Measurements from ENCODE around the gene PLD1.

The PLD1 gene

DNA sequence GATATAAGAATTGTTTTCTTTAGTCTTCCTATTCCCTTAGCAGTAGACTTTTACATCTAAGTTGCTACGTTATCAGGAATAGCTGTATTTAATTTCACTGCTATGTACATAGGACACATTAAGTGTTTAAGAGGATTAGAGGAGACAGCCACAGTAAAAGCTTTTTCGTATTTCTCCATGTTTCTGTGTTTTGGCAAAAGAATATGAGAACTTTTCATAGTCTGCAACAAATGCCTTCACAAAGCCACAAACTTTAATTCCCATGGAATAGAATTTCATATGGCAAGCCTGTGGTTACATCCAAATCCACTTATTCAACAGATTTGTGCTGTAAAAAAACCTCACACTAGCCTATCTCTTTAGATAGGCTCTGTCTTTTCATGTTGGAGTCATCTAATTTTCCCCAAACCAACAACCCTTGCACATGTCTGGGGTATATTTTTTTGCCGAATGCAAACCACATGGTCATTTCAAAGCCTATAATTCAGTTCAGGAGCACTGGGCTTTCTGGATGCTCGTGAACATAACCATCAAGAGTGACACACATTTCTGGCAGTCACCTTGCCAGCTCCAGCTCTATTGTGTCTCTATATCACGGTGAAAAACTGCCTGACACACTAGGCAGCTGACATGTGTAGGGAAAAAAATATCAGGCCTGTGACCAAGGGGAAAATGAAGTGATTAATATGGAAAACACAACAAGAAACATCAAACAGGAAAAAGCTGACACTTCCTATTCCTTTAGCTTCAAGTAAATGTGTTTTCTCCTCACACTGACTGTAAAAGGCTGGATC lies 19.2 kb downstream of the PLD1 start:
- DNase-seq, result no peak

DNA sequence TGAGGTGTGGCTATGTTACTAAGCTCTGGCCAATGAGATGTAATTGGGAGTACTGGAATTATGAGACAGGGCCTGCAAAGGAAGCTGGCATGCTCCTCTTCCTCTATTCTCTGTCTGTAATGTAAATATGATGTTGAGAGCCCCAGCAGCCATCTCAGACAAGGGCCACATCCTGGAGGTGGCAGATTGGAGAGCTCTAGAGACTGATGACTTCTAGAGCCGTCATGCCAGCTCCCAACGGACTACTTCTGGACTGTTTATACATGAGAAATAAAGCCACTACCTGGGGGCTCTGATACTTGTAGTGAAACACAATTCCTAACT lies 19.7 kb downstream of the PLD1 start:
- peak; percentile 76 for DNase-seq

DNA sequence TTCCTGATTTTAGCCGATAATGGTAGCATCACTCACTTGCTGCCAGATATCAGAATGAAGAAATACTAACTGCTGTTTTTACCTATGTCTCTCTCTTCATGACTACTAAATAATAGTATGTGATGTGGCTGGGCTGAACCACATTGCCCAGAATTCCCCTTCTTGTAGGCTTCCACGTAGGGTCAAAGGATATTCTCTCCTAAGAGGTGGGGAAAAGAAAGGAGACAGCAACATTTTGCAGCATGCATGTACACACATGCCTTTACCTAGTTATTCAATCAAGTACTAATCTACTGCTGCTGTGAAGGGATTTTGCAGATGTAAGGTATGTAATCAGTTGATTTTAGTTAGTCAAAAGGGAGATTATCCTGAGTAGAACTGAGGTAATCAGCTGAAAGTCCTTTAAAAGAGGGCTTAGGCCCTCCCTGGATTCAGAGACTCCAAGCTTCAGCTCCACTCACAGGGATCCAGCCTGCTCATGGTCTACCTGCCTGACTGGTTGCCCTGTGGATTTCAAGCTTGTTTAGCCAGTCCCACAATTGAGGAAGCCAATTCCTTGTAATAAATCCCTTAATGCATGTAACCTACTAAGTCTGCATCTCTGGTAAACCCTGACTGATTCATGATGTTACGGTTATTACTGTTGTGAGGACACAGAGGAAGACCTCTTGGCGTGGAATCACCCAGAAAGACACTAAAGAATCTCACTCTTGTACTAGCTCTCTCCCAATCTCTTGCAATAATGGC lies 20.4 kb downstream of the PLD1 start:
- DNase-seq, result no peak

DNA sequence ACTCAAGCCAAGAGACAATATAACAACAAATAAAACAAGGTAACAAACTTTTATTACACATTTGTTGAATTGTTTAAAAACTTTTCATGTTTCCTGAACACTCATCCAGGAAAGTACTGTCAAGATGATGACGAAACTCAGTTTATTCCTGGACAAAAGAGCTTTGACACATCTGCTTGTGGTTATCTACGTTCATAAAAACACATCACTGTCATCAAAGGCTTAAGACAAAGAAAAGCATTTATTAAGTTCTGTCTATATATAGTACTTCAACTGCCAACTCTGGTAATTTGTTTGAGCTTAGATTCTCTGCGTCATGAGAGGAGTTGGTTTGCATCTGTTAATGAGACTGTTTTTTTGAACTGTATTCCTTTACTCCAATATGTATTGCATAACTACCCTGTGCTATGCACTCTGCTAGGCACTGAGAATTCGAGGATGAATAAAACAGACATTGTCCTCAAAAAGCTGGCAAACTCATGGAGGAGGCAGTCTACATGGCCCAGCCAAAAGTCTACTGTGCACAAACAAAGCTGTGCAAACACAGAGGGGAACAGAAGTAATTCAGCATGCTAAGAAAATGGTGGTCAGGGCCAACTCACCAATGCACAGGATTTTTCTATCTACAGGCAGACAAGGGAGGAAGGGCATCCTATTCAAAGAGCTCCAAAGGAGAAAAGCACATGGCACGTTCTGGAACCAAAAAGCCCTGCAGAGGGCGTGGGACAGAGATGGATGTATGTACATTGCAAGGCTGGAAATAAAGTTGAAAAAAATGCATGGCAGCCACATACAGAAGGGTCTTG lies 21.5 kb downstream of the PLD1 start:
- peak; percentile 40 for DNase-seq

DNA sequence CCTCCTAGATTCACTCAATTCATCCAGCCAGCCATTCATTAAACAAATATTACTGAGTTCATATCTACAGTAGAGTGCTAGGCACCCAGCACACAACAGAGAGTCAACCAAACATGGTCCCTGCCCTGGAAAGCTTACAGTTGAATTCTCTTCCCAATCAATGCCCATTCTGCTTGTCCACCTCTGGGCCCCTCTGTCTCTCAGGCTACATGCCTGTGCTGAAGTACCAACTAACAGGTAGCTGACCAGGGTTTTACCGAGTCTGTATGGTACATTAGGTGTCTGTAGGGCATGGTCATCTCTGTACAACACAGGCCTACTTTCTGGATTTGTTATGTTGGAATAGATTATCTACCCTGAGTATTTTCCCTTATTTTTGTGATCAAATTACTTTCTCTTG lies 23.3 kb downstream of the PLD1 start:
- DNase-seq, result no peak

DNA sequence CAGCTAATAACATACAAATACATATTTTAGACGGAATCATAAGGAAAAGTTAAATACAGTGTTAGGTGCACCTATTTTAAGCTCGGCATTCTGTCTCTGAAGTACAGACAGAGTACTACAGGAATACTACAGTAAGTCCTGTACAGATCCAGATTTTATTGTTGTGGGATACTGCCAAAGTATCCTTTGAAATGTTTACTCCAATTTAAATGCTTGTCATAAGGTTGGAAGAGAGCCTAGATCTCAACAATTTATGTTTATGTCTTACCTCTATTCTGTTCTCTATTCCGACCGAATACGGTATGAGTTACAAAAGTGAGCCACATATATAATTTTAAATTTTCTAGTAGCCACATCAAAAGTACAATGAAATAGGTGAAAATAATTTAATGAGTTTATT lies 25.3 kb downstream of the PLD1 start:
- DNase-seq, result no peak

DNA sequence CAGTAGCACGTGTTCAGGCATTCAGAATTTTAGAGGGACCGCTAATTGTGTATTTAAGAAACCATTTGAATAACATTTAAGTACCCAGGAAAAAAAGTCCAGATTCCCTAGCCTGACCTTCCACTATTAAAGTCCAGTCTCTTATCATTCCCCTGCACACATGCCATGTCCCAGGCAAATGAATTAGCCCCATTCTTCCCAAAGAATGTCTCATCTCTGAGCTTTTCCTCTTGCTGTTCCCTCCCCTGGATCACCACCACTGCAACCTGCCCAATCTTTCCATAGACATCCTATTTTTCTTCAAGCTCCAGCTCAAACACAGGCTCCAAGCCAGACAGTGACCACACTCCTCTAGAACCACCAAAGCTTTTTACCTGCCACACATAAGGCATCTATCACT lies 25.9 kb downstream of the PLD1 start:
- DNase-seq, result no peak

DNA sequence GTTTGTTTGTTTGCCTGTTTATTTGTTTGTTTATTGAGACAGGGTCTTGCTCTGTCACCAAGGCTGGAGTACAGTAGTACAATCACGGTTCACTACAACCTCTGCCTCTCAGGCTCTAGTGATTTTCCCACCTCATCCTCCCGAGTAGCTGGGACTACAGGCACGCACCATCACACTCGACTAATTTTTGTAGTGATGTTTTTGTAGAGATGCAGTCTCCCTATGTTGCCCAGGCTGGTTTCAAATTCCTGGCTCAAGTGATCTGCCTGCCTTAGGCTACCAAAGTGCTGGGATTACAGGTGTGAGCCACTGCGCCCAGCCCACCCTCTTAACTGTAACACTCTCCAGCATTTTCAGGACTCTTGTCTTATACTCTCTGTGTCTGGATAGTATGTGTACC lies 26.7 kb downstream of the PLD1 start:
- DNase-seq, result no peak

DNA sequence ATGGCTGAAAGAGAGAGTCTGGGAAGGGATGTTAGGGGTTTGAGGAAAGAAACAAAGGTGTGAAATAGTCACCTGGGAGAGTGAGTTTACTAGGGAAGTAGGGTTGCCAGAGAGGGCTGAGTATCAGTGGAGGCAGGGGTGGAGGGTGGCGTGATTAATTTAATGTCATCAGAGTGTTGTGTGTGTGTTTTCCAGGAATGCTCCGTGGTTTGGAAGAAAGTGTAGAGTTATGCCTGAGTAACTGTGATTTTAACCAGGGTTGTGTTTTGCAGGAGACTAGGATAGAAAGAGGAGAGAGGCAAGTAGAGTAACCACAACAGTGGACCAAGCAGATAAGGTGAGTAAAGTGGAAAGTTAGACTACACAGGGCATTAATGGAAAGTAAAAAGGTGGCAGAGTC lies 27.2 kb downstream of the PLD1 start:
- no peak for DNase-seq

DNA sequence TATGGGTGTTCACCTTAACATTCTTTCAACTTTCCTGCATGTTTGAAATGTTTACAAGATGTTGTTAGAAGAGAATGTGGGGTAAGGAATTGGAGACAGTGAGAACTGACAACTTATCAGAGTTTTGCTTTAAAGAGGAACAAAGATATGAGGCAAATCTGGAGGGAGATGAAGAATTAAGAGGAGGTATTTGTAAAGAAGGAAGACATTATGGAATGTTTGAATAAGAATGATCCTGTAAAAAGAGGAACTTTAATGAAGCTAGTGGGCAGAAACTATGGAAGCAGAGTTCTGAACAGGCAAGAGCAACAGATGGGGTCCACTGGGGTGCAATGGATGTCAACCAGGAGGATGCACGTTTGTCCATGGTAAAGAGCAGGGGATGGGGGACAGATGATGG lies 27.7 kb downstream of the PLD1 start:
- no peak for DNase-seq

DNA sequence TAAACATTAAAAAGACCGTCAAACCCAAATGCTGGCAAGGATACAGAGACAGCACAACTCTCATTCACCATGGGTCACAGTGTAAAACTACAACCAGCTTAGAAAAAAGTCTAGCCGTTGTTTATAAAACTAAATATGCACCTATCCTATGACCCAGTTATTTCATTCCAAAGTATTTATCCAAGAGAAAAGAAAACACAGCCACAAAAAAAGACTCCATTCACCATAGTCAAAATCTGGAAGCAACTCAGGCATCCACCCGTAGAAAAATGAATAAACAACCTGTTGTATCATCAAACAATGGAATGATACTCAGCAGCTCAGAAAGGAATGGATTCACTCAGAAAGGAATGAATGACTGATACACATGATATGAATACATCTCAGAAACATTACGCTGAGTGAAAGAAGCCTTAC lies 28.6 kb downstream of the PLD1 start:
- no peak for DNase-seq

DNA sequence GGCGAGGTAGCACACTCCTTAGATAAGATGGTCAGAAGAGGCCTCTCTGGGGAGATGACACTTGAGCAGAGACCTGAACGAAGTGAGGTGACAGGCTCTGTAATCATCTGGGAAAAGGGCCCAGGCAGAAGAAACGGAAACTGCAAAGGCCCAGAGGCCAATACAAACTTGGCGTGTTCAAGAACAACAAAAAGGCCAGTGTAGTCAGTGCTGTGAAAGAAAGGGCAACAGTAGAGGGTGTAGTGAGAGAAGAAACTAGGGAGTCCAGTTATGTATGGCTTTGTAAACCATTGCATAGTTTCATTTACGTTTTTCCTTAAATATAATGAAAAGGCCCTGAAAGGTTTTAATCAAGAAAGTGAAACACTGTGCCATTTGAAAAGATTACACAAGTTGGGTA lies 31.8 kb downstream of the PLD1 start:
- no peak for DNase-seq

DNA sequence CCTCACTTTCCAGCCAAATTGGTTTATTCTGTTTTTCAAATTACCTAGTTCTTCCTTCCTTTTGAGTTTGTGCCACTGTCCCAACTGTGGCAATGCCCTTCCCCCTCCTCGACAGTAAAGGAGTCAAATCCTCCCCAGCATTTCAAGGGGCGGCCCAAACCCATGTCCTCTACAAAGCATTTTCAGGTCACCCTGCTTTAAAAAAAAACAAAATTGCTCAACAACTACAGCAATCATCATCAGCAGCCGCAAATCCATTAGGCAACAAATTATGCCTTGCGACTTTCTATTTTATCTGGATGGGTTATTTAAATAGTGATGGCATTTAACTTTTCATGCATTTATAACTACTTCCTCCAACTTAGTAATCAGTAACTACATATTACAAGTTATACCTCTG lies 32.7 kb downstream of the PLD1 start:
- DNase-seq, result no peak

DNA sequence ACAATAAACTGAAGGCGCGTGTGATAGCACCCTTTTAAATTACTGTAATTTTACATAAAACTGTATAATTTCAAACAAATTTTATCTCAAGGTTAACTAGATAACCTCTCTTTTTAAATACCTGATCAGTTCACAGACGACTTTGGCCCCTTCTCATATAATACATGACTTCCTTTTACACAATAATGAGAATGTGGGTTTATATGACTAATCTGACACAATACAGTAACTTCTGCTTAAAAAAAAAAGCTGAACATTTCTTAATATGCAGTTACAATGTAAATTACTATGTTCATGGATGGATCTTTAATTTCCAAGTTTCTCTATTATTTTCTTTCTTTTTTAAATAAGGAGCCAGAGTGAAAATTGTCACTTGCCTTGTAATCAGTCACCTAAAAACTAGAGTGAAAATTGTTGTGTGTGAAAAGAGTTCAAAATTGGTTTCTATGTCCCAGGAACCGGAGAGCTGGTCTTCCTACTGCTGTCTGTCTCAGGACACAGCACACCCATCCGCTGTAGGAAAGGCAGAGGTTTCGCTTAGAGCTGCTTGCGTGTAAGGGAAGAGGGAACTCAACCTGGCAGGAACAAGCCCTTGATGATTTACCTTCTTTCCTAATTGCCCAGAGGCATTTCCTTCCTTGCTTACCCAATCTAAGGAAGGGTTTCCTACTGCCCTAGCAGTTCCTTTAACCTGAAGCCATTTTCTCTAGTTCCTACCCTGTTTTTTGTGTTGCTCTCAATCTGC lies 33.3 kb downstream of the PLD1 start:
- DNase-seq, result no peak

DNA sequence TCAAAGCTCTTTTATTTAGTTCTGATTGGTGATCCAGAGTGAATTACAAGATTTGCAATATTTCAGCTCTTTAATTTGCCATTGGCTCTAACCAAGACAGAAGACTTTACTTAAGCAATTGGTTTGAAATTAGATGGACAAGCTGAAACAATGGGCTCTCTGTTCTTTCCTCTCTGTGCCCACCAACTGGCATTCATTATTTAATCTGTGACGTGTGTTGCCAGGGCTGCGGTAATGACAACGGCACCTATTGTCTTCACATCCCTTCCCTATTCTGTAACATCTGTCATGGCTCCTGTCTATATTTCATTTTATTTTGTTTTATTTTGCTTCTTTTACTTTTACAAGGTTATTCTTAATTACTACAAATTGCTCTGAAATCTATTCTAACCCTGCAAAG lies 33.9 kb downstream of the PLD1 start:
- DNase-seq, result no peak

DNA sequence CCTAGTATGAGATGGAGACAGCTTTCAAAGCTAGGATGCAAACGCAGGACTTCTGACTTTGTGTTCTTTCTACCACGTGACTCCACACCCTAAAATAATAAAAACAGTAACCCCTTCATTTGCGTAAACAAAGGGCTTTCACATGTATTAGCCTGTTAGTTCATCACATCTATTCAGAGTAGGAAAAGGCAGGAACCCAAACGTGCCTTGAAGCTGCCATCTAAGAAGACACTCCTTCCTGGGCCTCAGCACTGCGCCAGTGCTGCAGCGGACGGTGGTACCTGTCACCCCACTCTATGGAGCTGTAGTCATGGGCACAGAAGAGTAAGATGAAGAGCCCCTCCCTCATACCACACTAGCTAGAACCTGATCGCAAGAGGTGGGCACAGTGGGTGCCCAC lies 34.3 kb downstream of the PLD1 start:
- DNase-seq, result no peak

DNA sequence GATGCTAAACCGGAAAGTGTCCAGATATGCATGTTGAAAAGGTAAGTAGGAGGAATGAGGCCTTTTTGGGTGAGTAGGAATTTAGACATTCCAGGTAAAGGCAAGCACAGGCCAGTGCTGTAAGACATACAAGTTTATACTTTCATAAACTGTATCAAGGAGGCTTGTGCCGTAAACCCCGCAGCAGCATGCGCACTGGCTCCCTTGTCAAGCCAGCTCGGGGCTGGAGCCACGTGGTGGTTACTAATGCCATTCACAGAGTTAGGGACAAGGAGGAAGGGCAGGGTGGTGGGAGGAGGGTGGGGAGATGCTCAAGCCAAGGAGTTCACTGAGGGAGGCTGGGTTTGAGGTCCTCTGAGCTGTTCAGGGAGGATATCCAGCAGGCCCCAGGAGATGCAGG lies 35.8 kb downstream of the PLD1 start:
- no peak for DNase-seq

DNA sequence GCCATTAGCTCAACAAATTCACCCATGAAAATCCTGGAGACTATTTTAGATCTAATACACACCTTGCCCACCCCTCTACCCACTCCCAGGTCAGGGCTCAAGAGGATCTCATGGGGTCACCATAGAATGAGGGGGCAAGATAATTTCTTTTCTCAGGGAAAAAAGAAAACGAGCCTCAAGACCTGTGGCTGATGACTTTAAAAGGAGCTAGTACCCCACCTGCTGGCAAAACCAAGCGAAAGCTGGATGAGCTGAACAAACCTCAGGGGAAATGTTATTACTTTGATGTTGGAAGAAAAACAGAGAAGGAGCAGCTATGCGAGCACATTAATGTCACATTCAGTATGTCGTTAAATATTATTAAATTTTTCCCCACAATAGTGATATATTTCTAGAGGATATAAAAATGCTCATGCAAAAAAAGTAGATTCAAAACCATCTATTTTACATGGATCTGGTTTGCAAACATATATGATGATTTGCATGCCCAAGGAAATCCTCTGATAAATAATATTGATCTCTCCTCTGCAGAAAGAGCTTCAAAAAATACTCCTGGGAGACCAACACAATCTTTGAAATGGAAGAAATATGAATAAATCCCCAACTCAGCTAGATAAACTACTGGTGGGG lies 37.7 kb downstream of the PLD1 start:
- DNase-seq, result peak; percentile 43

DNA sequence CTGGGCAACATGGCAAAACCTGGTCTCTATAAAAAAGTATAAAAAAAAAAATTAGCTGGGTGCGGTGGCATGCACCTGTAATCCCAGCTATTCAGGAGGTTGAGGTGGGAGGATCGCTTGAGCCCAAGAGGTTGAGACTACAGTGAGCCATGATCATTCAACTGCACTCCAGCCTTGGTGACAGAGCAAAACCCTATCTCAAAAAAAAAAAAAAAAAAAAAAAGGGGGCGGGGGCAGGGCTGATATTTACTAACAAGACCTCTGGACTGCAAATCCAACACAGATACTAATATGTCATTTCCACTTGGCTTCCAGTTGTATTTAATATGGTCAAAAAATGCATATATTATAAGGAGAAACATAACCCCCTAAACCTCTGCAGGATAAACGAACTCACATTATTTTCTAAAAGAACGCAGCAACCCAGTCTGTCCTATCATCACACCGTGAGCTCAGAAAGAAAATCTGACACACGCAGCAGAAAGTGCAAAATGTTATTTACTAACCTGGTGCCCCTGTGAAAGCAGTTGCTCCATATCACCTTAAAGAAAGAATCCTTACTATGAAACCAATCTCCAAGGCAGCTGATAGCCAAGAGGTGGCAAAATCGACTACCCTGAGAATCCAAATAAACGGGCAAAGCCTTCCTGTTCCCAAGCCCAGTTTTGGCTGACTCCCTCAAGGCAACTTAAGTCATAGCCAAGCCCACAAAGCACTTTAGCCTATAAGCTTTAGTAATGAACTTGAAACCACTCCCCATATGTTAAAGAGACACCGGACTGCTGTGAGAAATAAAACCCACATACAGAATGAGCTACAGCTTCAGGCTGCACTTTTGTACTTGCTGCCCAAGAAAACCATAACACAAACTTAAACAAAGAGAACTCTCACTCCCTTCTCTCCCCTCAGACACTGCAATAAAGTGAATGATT lies 39.3 kb downstream of the PLD1 start:
- peak; percentile 69 for DNase-seq

DNA sequence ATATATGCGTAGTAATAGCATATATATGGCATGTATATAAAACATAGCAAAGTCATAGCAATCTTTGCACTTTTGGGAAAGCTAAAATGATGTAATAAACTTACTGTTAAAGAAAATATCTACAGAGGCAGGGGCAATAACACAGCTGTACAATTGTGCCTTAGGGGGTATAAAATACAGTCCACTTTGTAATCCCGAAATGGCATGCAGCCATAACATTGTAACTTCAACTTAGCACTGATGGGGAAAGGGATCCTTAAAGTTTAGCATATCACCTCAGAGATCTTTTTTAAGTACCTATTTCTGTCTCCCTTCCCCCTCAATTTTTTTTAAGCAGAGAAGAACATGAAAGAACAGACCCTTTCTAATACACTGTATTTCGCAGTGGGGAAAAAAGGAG lies 40.8 kb downstream of the PLD1 start:
- DNase-seq, result no peak

DNA sequence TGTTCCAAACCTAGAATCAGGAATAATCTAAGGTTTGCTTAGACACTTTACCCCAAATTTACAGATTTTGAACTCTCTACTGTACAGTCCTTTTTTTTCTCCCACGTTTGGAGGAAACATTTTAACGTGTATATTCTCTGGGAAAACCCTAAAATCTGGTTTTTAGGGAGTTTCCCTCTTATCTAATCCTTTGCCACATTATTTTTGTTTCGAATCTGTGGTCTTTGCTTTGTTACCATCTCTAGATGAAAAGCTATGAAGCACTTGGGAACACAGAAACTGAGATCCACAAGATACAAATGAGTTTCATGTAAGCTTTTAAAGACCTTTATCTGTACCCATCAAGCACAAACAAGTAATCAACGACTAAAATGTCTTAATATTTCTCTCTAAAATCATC lies 41.3 kb downstream of the PLD1 start:
- no peak for DNase-seq

Data from NCI-H510A treated with DMSO at 0.1 percent for 48 hours (cell line).